ENCODE measurements around the gene COL15A1.
"Not testable (repeated sequence)": the region's sequence is repeated elsewhere in the genome, so short reads cannot be mapped to it uniquely, and the experiment has no call there.

The COL15A1 gene

GRCh38 chr9:98905015-98905414, 38.7 kb upstream of the COL15A1 start:
- Histone ChIP-seq H3K9ac (ENCODE audit: low read depth, low read length) (no peak overlapping the region), H3K4me1 (ENCODE audit: control insufficient read depth, insufficient read depth, low read length) (no peaks in the 10 kb centered on the region), H3K4me3 (ENCODE audit: low read depth, low read length) (no peak overlapping the region), H3K36me3 (ENCODE audit: control insufficient read depth, insufficient read depth, low read length) (no peaks in the 10 kb centered on the region), H3K9me3 (ENCODE audit: control insufficient read depth, insufficient read depth, low read length) (no peaks in the 10 kb centered on the region), H3K27me3 (ENCODE audit: control insufficient read depth, insufficient read depth, low read length) (no peaks in the 10 kb centered on the region)

- H3K9me3 ChIP-seq (ENCODE audit: control insufficient read depth, insufficient read depth, low read length), result no peaks in the 10 kb centered on the region
- no peaks in the 10 kb centered on the region for H3K27me3 ChIP-seq (ENCODE audit: control insufficient read depth, insufficient read depth, low read length)
- no peak overlapping the region for H3K9ac ChIP-seq (ENCODE audit: low read depth, low read length)
- no peaks in the 10 kb centered on the region for H3K36me3 ChIP-seq (ENCODE audit: control insufficient read depth, insufficient read depth, low read length)
- H3K4me3 ChIP-seq (ENCODE audit: low read depth, low read length), result no peak overlapping the region
- no peaks in the 10 kb centered on the region for H3K4me1 ChIP-seq (ENCODE audit: control insufficient read depth, insufficient read depth, low read length)
Observed at GRCh38 chr9:98906273-98907040, 37.2 kb upstream of the COL15A1 start.

GRCh38 chr9:98907055-98907454, 36.7 kb upstream of the COL15A1 start:
- H3K4me1 ChIP-seq (ENCODE audit: control insufficient read depth, insufficient read depth, low read length), result no peaks in the 10 kb centered on the region
- H3K27me3 ChIP-seq (ENCODE audit: control insufficient read depth, insufficient read depth, low read length), result no peaks in the 10 kb centered on the region
- no peak overlapping the region for H3K4me3 ChIP-seq (ENCODE audit: low read depth, low read length)
- no peaks in the 10 kb centered on the region for H3K36me3 ChIP-seq (ENCODE audit: control insufficient read depth, insufficient read depth, low read length)
- H3K9ac ChIP-seq (ENCODE audit: low read depth, low read length), result no peak overlapping the region
- no peaks in the 10 kb centered on the region for H3K9me3 ChIP-seq (ENCODE audit: control insufficient read depth, insufficient read depth, low read length)

GRCh38 chr9:98908897-98909634, 34.6 kb upstream of the COL15A1 start:
- Histone ChIP-seq H3K9me3 (ENCODE audit: control insufficient read depth, insufficient read depth, low read length) (no peaks in the 10 kb centered on the region), H3K9ac (ENCODE audit: low read depth, low read length) (no peak overlapping the region), H3K36me3 (ENCODE audit: control insufficient read depth, insufficient read depth, low read length) (no peaks in the 10 kb centered on the region), H3K27me3 (ENCODE audit: control insufficient read depth, insufficient read depth, low read length) (no peaks in the 10 kb centered on the region), H3K4me3 (ENCODE audit: low read depth, low read length) (no peak overlapping the region), H3K4me1 (ENCODE audit: control insufficient read depth, insufficient read depth, low read length) (no peaks in the 10 kb centered on the region)

GRCh38 chr9:98909935-98910334, 33.8 kb upstream of the COL15A1 start:
- Histone ChIP-seq H3K4me3 (ENCODE audit: low read depth, low read length) (no peak overlapping the region), H3K36me3 (ENCODE audit: control insufficient read depth, insufficient read depth, low read length) (no peaks in the 10 kb centered on the region), H3K9me3 (ENCODE audit: control insufficient read depth, insufficient read depth, low read length) (no peaks in the 10 kb centered on the region), H3K4me1 (ENCODE audit: control insufficient read depth, insufficient read depth, low read length) (no peaks in the 10 kb centered on the region), H3K9ac (ENCODE audit: low read depth, low read length) (no peak overlapping the region), H3K27me3 (ENCODE audit: control insufficient read depth, insufficient read depth, low read length) (no peaks in the 10 kb centered on the region)

- no peaks in the 10 kb centered on the region for H3K27me3 ChIP-seq (ENCODE audit: control insufficient read depth, insufficient read depth, low read length)
- no peaks in the 10 kb centered on the region for H3K4me1 ChIP-seq (ENCODE audit: control insufficient read depth, insufficient read depth, low read length)
- H3K36me3 ChIP-seq (ENCODE audit: control insufficient read depth, insufficient read depth, low read length), result no peaks in the 10 kb centered on the region
- no peak overlapping the region for H3K4me3 ChIP-seq (ENCODE audit: low read depth, low read length)
- H3K9ac ChIP-seq (ENCODE audit: low read depth, low read length), result no peak overlapping the region
- H3K9me3 ChIP-seq (ENCODE audit: control insufficient read depth, insufficient read depth, low read length), result no peaks in the 10 kb centered on the region
Observed at GRCh38 chr9:98911042-98911441, 32.7 kb upstream of the COL15A1 start.

- H3K27me3 ChIP-seq (ENCODE audit: control insufficient read depth, insufficient read depth, low read length); H3K4me3 ChIP-seq (ENCODE audit: low read depth, low read length); H3K4me1 ChIP-seq (ENCODE audit: control insufficient read depth, insufficient read depth, low read length); H3K9ac ChIP-seq (ENCODE audit: low read depth, low read length); H3K9me3 ChIP-seq (ENCODE audit: control insufficient read depth, insufficient read depth, low read length); H3K36me3 ChIP-seq (ENCODE audit: control insufficient read depth, insufficient read depth, low read length): not testable (repeated sequence)
Observed at GRCh38 chr9:98911738-98912137, 32.0 kb upstream of the COL15A1 start.

GRCh38 chr9:98912450-98912849, 31.3 kb upstream of the COL15A1 start:
- Histone ChIP-seq H3K9me3 (ENCODE audit: control insufficient read depth, insufficient read depth, low read length) (no peaks in the 10 kb centered on the region), H3K4me1 (ENCODE audit: control insufficient read depth, insufficient read depth, low read length) (no peaks in the 10 kb centered on the region), H3K4me3 (ENCODE audit: low read depth, low read length) (no peak overlapping the region), H3K36me3 (ENCODE audit: control insufficient read depth, insufficient read depth, low read length) (no peaks in the 10 kb centered on the region), H3K9ac (ENCODE audit: low read depth, low read length) (no peak overlapping the region), H3K27me3 (ENCODE audit: control insufficient read depth, insufficient read depth, low read length) (no peaks in the 10 kb centered on the region)

GRCh38 chr9:98913044-98913443, 30.7 kb upstream of the COL15A1 start:
- Histone ChIP-seq H3K4me1 (ENCODE audit: control insufficient read depth, insufficient read depth, low read length) (no peaks in the 10 kb centered on the region), H3K9me3 (ENCODE audit: control insufficient read depth, insufficient read depth, low read length) (no peaks in the 10 kb centered on the region), H3K36me3 (ENCODE audit: control insufficient read depth, insufficient read depth, low read length) (no peaks in the 10 kb centered on the region), H3K27me3 (ENCODE audit: control insufficient read depth, insufficient read depth, low read length) (no peaks in the 10 kb centered on the region), H3K4me3 (ENCODE audit: low read depth, low read length) (no peak overlapping the region), H3K9ac (ENCODE audit: low read depth, low read length) (no peak overlapping the region)

- Histone ChIP-seq H3K9me3 (ENCODE audit: control insufficient read depth, insufficient read depth, low read length) (no peaks in the 10 kb centered on the region), H3K4me1 (ENCODE audit: control insufficient read depth, insufficient read depth, low read length) (no peaks in the 10 kb centered on the region), H3K9ac (ENCODE audit: low read depth, low read length) (no peak overlapping the region), H3K4me3 (ENCODE audit: low read depth, low read length) (no peak overlapping the region), H3K36me3 (ENCODE audit: control insufficient read depth, insufficient read depth, low read length) (no peaks in the 10 kb centered on the region), H3K27me3 (ENCODE audit: control insufficient read depth, insufficient read depth, low read length) (no peaks in the 10 kb centered on the region)
Observed at GRCh38 chr9:98913705-98914104, 30.0 kb upstream of the COL15A1 start.

- no peaks in the 10 kb centered on the region for H3K36me3 ChIP-seq (ENCODE audit: control insufficient read depth, insufficient read depth, low read length)
- no peaks in the 10 kb centered on the region for H3K9me3 ChIP-seq (ENCODE audit: control insufficient read depth, insufficient read depth, low read length)
- H3K9ac ChIP-seq (ENCODE audit: low read depth, low read length), result no peak overlapping the region
- no peak overlapping the region for H3K4me3 ChIP-seq (ENCODE audit: low read depth, low read length)
- H3K4me1 ChIP-seq (ENCODE audit: control insufficient read depth, insufficient read depth, low read length), result no peaks in the 10 kb centered on the region
- no peaks in the 10 kb centered on the region for H3K27me3 ChIP-seq (ENCODE audit: control insufficient read depth, insufficient read depth, low read length)
Observed at GRCh38 chr9:98915599-98915998, 28.1 kb upstream of the COL15A1 start.

GRCh38 chr9:98916660-98917059, 27.0 kb upstream of the COL15A1 start:
- no peak overlapping the region for H3K9ac ChIP-seq (ENCODE audit: low read depth, low read length)

More at GRCh38 chr9:98916660-98917059, 27.0 kb upstream of the COL15A1 start:
- no peaks in the 10 kb centered on the region for H3K27me3 ChIP-seq (ENCODE audit: control insufficient read depth, insufficient read depth, low read length)
- no peak overlapping the region for H3K4me3 ChIP-seq (ENCODE audit: low read depth, low read length)
- H3K9me3 ChIP-seq (ENCODE audit: control insufficient read depth, insufficient read depth, low read length), result no peaks in the 10 kb centered on the region
- H3K4me1 ChIP-seq (ENCODE audit: control insufficient read depth, insufficient read depth, low read length), result no peaks in the 10 kb centered on the region
- H3K36me3 ChIP-seq (ENCODE audit: control insufficient read depth, insufficient read depth, low read length), result no peaks in the 10 kb centered on the region
